ENCODE measurements around the gene ANKRD16. TPM values are rescaled to one million over a fixed set of nuclear protein-coding genes. Genes with fewer than 3 reads are reported as not detected.

The ANKRD16 gene
- total RNA-seq, 4 donors from 2014 or later, result 3.3 to 8.9 (median 5.9) TPM

GRCh38 chr10:5892007-5892406, 2.3 kb upstream of the ANKRD16 start:
- no peaks in the 10 kb centered on the region for H3K27me3 ChIP-seq
- peaks cover 0 to 48% (median 22%) of the 10 kb centered on the region in 3 donors for H3K4me1 ChIP-seq
- no peak overlapping the region for H3K4me3 ChIP-seq
- WGBS, 2 donors (ENCODE audit: low coverage in 1 of 2), result 64% methylated on average over 7 to 8 of the region's 8 CpGs
- peaks cover 0 to 41% of the 10 kb centered on the region in 2 donors for H3K36me3 ChIP-seq
- no peak overlapping the region for H3K27ac ChIP-seq
- H3K9me3 ChIP-seq, result no peaks in the 10 kb centered on the region
- no peak for TF ChIP-seq POLR2A (IDR thresholded peaks at IDR 0.05)
- no peak for TF ChIP-seq CTCF (IDR thresholded peaks at IDR 0.05)
- TF ChIP-seq EP300 (IDR thresholded peaks at IDR 0.05), result no peak
- no peak for TF ChIP-seq POLR2AphosphoS5 (IDR thresholded peaks at IDR 0.05)
- ATAC-seq, result no peak

GRCh38 chr10:5891009-5891408, 1.3 kb upstream of the ANKRD16 start:
- no peak for ATAC-seq
- WGBS, 2 donors (ENCODE audit: low coverage in 1 of 2), result 33 to 44% methylated on average over 3 to 7 of the region's 7 CpGs
- Histone ChIP-seq H3K36me3 (peaks cover 0 to 38% of the 10 kb centered on the region in 2 donors), H3K27ac (peak overlapping the region in 3 of 4 donors; percentile 88 to 93 (median 90)), H3K27me3 (no peaks in the 10 kb centered on the region), H3K4me1 (peaks cover 0 to 53% (median 22%) of the 10 kb centered on the region in 3 donors), H3K9me3 (no peaks in the 10 kb centered on the region), H3K4me3 (peak overlapping the region; percentile 53 to 91)
- TF ChIP-seq POLR2A (IDR thresholded peaks at IDR 0.05) (no peak), CTCF (IDR thresholded peaks at IDR 0.05) (no peak), POLR2AphosphoS5 (IDR thresholded peaks at IDR 0.05) (no peak), EP300 (IDR thresholded peaks at IDR 0.05) (no peak)

GRCh38 chr10:5890452-5890915, 791 bp upstream of the ANKRD16 start:
- peak overlapping the region; percentile 45 to 93 (median 89) for H3K27ac ChIP-seq
- peak overlapping the region; percentile 53 to 91 for H3K4me3 ChIP-seq
- peaks cover 0 to 38% of the 10 kb centered on the region in 2 donors for H3K36me3 ChIP-seq
- peaks cover 0 to 53% (median 22%) of the 10 kb centered on the region in 3 donors for H3K4me1 ChIP-seq
- no peak for ATAC-seq
- TF ChIP-seq EP300 (IDR thresholded peaks at IDR 0.05) (no peak), CTCF (IDR thresholded peaks at IDR 0.05) (no peak), POLR2A (IDR thresholded peaks at IDR 0.05) (no peak), POLR2AphosphoS5 (IDR thresholded peaks at IDR 0.05) (no peak)
- H3K9me3 ChIP-seq, result no peaks in the 10 kb centered on the region
- 0% methylated on average over 1 of the region's 40 CpGs; no CpG with 5 or more reads in 1 of the 2 donors for WGBS, 2 donors (ENCODE audit: low coverage in 1 of 2)
- H3K27me3 ChIP-seq, result no peaks in the 10 kb centered on the region

- Histone ChIP-seq H3K36me3 (peaks cover 0 to 37% of the 10 kb centered on the region in 2 donors), H3K9me3 (no peaks in the 10 kb centered on the region), H3K4me1 (peaks cover 0 to 53% (median 22%) of the 10 kb centered on the region in 3 donors), H3K27ac (peak overlapping the region; percentile 5 to 90 (median 86)), H3K27me3 (no peaks in the 10 kb centered on the region), H3K4me3 (peak overlapping the region; percentile 46 to 91)
- TF ChIP-seq EP300 (IDR thresholded peaks at IDR 0.05) (no peak), POLR2AphosphoS5 (IDR thresholded peaks at IDR 0.05) (no peak), CTCF (IDR thresholded peaks at IDR 0.05) (peak in 2 of 4 experiments; percentile 11 to 21)
- 0% methylated on average over 3 of the region's 80 CpGs; no CpG with 5 or more reads in 1 of the 2 donors for WGBS, 2 donors (ENCODE audit: low coverage in 1 of 2)
- ATAC-seq, result peak; percentile 11
These were observed 660 bp downstream of the ANKRD16 start for GRCh38 chr10:5888843-5889623.
